GM21737 (cell line): ENCODE measurements around the gene LAMA4.
"Not testable (repeated sequence)": the region's sequence is repeated elsewhere in the genome, so short reads cannot be mapped to it uniquely, and the experiment has no call there.

Experiments
- ATAC-seq: cut with Tn5 transposase; IDR thresholded peaks from one replicate; pipeline ENCODE4 v1.9.1; 2021; ENCODE audit warnings: mild to moderate bottlenecking, moderate library complexity; ENCODE audit not compliant: unreplicated experiment

The LAMA4 gene

DNA sequence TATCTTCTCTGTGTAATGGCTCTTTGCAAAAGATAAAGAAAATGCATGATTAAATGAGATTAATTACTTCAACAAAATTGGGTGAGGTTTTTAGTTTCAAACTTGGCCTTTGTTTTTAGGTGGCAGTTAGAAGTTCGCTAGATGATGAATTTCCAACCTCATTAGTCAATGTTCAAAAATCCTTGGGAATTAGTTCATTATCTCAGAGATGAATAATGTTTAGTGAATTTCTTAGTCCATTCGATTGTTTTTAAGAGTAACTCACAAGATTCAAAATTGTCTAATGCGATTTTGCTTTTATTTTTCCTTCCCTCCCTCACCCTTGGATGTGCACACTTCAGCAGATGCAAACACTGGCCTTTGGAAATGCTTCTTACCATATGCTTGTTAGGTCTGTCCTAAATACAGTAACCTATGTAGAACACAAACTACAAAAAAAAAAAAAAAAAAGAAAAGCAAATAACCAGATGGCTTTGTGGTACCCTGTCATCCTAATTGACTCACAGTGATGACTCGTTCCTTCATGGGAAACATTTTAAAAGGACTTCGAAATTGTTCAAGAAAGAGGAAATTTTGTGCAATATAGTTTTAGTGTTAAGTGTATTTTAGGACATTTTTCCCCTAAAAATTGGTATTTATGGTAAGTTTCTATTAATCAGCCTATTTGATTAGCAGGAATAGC lies 100.3 kb downstream of the LAMA4 start:
- ATAC-seq, result no peak

DNA sequence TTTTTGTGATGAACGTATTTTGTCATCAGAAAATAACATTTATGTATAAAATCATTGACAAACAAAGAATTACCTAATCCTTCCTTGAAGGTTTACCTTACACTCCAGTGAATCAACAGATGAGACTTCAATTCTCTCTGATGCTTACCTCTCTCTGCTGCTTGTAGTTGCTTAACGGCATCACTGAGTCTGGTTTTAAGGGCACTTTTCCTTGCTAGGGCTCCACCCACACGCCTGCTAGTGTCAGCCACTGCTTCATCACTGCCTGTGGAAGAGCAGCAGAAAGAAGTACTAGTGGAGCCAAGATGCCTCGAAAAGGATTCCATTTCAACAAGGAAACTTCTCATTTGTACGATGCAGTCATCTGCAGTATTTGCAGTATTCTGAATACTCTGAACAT lies 104.0 kb downstream of the LAMA4 start:
- ATAC-seq, result no peak

DNA sequence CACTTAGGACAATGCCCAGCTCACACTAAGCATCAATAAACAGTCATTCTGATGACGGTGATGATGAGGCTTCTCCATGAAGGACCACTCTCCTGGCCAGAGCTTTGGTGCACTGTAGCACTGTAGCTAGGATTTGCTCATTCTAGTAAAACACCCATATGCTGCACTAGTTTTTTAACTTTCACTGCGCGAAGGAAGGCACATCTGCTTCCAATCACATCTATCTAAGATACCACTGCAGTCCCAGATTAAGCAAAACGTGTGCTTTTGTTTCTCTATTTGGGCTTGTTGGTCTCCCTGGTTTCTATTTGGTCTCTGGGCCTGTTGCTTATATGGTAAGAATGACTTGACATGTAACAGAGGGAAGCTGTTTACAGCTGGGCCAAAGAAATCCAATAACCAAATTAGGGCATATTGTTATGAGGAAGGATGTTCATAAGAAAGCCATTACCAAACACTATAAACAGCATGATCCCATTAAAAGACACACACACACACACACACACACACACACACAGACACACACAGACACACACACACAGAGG lies 104.6 kb downstream of the LAMA4 start:
- no peak for ATAC-seq

GRCh38 chr6:112149236-112149635 lies 105.1 kb downstream of the LAMA4 start:
- no peak for ATAC-seq

- no peak for ATAC-seq
Observed at GRCh38 chr6:112148103-112148502, 106.3 kb downstream of the LAMA4 start.

DNA sequence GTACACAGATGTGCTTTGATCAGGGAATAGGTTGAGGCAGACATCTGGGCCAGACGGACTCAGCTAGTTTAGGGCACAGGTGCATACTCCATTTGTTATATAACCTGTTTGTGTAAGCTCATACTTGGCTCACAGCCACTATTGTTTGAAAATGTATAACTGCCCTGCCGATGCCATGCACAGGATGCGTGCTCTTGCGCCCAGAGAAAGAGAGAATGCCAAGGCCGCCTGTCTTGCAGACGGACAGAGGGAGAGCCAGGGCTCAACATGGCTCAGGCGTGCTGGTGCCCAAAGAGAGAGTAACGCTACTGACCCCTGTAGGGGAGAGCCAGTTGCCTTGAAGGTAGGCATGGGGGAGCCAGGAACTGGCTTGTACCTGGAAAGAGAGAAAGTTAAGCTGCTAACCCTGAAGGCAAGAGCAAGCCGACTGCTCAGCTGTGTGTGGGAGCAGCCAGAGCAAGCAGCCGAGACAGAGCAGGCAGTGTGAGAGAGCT lies 109.2 kb downstream of the LAMA4 start:
- no peak for ATAC-seq

GRCh38 chr6:112144145-112144926 lies 110.0 kb downstream of the LAMA4 start:
- no peak for ATAC-seq

GRCh38 chr6:112141707-112142106 lies 112.7 kb downstream of the LAMA4 start:
- ATAC-seq, result no peak

DNA sequence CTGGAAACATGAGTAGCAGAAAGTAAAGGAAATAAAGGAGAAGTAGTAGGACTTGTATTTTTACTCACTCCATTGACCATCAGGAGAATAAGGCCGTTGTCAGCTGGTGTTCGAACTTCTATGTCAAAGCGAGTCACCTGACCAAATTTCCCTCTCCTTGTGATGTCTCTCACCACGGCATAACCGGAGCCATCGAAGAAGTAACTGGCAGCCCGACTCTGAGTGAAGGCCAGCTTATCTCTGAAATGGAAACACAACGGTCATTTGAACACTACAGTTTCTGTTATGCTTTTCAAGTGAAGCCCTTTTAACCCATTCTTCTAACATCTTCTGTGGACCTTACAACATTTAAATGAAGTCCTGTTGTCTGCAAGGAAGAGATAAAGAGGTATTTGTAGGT lies 115.3 kb downstream of the LAMA4 start:
- ATAC-seq, result no peak

GRCh38 chr6:112130878-112131277 lies 123.5 kb downstream of the LAMA4 start:
- ATAC-seq, result no peak

- ATAC-seq, result no peak
Observed at GRCh38 chr6:112128208-112128607, 126.2 kb downstream of the LAMA4 start.

GRCh38 chr6:112123982-112124381 lies 130.4 kb downstream of the LAMA4 start:
- ATAC-seq, result no peak

GRCh38 chr6:112122756-112123155 lies 131.6 kb downstream of the LAMA4 start:
- no peak for ATAC-seq

- ATAC-seq, result no peak
Observed at GRCh38 chr6:112118034-112118433, 136.3 kb downstream of the LAMA4 start.

GRCh38 chr6:112117554-112117953 lies 136.8 kb downstream of the LAMA4 start:
- ATAC-seq, result no peak

GRCh38 chr6:112116221-112116620 lies 138.1 kb downstream of the LAMA4 start:
- ATAC-seq, result no peak

GRCh38 chr6:112114577-112115223 lies 139.7 kb downstream of the LAMA4 start:
- ATAC-seq, result no peak

DNA sequence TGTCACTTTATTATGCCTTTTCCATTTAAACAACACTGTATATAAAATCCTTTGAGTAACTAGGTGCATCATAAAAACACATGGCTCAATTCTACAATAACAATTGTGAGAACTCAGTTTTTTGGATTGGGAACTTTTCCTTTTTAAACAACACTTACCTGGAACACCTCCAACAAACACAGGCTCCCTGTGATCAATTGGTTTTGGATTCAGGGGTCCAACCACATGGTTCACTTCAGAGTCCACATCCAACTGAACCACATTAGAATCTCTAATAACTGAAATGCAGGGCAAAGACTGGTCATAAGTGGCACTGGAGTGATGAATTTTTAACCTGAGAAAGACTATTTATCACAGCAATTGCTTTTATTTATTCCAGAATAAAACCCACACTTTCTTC lies 140.4 kb downstream of the LAMA4 start:
- ATAC-seq, result no peak

DNA sequence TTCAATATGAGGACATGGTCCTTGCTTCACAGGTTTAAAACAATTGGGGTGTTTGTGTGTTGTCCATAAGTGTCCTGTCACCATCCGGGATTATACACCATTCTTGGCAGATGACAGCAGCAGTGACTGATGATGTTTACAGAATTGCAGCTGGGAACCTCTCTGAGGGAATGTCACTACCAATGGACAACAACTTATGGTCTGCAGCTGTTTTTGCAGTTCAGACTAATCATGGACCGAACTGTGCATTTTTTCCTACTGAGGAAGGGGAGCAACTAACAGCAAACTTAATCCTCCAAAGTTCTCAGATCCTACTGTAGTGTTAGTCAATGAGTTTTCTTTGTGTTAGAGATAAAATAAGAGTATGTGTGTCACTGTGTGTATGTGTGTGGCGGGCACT lies 140.9 kb downstream of the LAMA4 start:
- no peak for ATAC-seq

DNA sequence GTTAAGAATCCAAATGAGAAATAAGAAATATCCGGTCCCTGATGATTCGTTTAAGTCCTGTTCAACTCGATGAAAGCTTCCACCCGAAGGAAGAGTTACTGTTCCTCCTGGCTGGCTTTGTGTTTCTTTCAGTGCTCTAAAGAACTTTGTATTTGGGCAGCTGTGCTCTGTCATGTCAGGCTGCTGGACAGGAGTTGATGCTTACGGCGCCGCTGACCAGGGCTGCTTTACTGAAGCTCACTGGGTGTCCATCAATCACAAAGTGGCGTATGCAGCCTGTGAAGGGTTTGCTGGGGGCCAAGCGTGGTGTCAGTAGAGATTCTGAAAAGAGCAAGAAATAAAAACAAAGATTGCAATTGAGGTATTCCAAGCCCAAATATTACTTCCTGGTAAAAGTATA lies 145.1 kb downstream of the LAMA4 start:
- no peak for ATAC-seq

DNA sequence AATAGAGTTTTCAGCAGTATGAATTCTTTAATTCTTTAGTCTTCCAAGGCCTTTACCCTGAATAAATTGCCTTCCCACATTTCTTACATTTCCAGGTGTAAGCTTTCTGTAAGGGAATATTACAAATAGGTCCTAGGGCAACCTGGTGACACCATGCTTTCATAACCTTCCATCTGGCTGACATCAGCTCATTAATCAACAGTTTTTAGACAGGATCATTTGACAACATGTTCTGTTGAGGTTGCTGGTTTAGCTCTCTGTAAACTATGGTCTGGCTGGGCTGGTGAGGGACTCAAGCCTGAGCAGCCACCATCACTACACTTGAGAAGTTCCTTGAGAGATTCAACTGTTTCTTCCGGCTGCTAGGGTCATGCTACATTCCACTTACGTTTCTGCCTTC lies 147.8 kb downstream of the LAMA4 start:
- no peak for ATAC-seq

DNA sequence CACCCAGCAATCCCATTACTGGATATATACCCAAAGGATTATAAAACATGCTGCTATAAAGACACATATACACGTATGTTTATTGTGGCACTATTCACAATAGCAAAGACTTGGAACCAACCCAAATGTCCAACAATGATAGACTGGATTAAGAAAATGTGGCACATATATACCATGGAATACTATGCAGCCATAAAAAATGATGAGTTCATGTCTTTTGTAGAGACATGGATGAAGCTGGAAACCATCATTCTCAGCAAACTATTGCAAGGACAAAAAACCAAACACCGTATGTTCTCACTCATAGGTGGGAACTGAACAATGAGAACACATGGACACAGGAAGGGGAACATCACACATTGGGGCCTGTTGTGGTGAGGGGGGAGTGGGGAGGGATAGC lies 148.3 kb downstream of the LAMA4 start:
- ATAC-seq, result not testable (repeated sequence)
